ENCODE data around the gene CH25H.
"Not testable (repeated sequence)": the region's sequence is repeated elsewhere in the genome, so short reads cannot be mapped to it uniquely, and the experiment has no call there.

DNA sequence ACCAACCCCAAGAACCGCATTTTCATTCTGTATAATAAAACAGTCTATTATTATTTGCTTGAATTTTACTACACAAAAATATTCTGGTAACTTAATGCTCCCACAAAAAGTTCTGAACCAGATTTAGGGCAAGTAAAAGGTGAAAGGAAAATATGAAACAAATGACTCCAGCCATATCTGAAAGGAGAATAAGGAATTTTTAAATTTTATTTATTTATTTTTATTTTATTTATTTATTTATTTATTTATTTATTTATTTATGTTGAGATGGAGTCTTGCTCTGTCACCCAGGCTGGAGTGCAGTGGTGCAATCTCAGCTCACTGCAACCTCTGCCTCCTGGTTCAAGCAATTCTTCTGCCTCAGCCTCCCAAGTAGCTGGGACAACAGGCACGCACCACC lies 40.5 kb upstream of the CH25H start:
- TF ChIP-seq HDGF (IDR thresholded peaks at IDR 0.05; ENCODE audit: borderline replicate concordance); FOXA1 (IDR thresholded peaks at IDR 0.05); CTBP1 (IDR thresholded peaks at IDR 0.05; ENCODE audit: borderline replicate concordance); NFRKB (IDR thresholded peaks at IDR 0.05); FOXK2 (IDR thresholded peaks at IDR 0.05); SUZ12 (IDR thresholded peaks at IDR 0.05); BHLHE40 (IDR thresholded peaks at IDR 0.05; ENCODE audit: borderline replicate concordance); TARDBP (IDR thresholded peaks at IDR 0.05); FOXM1 (IDR thresholded peaks at IDR 0.05; ENCODE audit: borderline replicate concordance); ELF4 (IDR thresholded peaks at IDR 0.05); ZNF384 (IDR thresholded peaks at IDR 0.05); ARNT (IDR thresholded peaks at IDR 0.05); SP1 (IDR thresholded peaks at IDR 0.05): not testable (repeated sequence)
- TF ChIP-seq, protein P1, sequence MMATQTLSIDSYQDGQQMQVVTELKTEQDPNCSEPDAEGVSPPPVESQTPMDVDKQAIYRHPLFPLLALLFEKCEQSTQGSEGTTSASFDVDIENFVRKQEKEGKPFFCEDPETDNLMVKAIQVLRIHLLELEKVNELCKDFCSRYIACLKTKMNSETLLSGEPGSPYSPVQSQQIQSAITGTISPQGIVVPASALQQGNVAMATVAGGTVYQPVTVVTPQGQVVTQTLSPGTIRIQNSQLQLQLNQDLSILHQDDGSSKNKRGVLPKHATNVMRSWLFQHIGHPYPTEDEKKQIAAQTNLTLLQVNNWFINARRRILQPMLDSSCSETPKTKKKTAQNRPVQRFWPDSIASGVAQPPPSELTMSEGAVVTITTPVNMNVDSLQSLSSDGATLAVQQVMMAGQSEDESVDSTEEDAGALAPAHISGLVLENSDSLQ (IDR thresholded peaks at IDR 0.05): not testable (repeated sequence)
